RCC 7860 (cell line): ENCODE measurements around the gene BICRAL.
A peak's percentile ranks its signal among the peaks of the same experiment; 100 is the strongest.
"Not testable (repeated sequence)": the region's sequence is repeated elsewhere in the genome, so short reads cannot be mapped to it uniquely, and the experiment has no call there.

ENCODE experiments used
- DNase-seq: peaks from one replicate; pipeline ENCODE4 v3.0.0-alpha.2; 2015; ENCODE audit warnings: low spot score
- FAIRE-seq: peaks from 2 replicates; lab custom pipeline; 2012; peaks lifted over from hg19 to GRCh38; lab: Jason Lieb, UNC

BICRAL gene

GRCh38 chr6:42764911-42765648 is 16.8 kb upstream of the BICRAL start:
- FAIRE-seq (no peak), DNase-seq (no peak)

GRCh38 chr6:42766163-42766670 is 15.6 kb upstream of the BICRAL start:
- DNase-seq: peak; percentile 86
- peak; percentile 73 for FAIRE-seq

GRCh38 chr6:42769051-42769450 is 12.8 kb upstream of the BICRAL start:
- FAIRE-seq: no peak
- DNase-seq: no peak

- no peak for FAIRE-seq
- DNase-seq: no peak
These were observed 12.0 kb upstream of the BICRAL start for GRCh38 chr6:42769836-42770235.

- FAIRE-seq (no peak), DNase-seq (no peak)
These were observed 10.1 kb upstream of the BICRAL start for GRCh38 chr6:42771741-42772100.

GRCh38 chr6:42774201-42774600 is 7.7 kb upstream of the BICRAL start:
- FAIRE-seq (no peak), DNase-seq (no peak)

- not testable (repeated sequence) for FAIRE-seq, DNase-seq
These were observed 6.9 kb upstream of the BICRAL start for GRCh38 chr6:42774821-42775487.

GRCh38 chr6:42777126-42777822 is 4.6 kb upstream of the BICRAL start:
- FAIRE-seq (peak; percentile 94), DNase-seq (peak; percentile 78)

GRCh38 chr6:42778122-42778521 is 3.7 kb upstream of the BICRAL start:
- DNase-seq (no peak), FAIRE-seq (no peak)

GRCh38 chr6:42779521-42779920 is 2.3 kb upstream of the BICRAL start:
- DNase-seq (no peak), FAIRE-seq (no peak)

GRCh38 chr6:42781546-42781795 is 381 bp upstream of the BICRAL start:
- DNase-seq (no peak), FAIRE-seq (no peak)

- no peak for FAIRE-seq
- peak; percentile 79 for DNase-seq
These were observed 881 bp downstream of the BICRAL start for GRCh38 chr6:42782689-42783176.

- DNase-seq (no peak), FAIRE-seq (no peak)
These were observed 1.5 kb downstream of the BICRAL start for GRCh38 chr6:42783177-42783875.

- FAIRE-seq (no peak), DNase-seq (no peak)
These were observed 2.2 kb downstream of the BICRAL start for GRCh38 chr6:42783876-42784642.

- DNase-seq (no peak), FAIRE-seq (no peak)
These were observed 3.1 kb downstream of the BICRAL start for GRCh38 chr6:42784717-42785498.

GRCh38 chr6:42786525-42786985 is 4.7 kb downstream of the BICRAL start:
- no peak for FAIRE-seq
- no peak for DNase-seq

GRCh38 chr6:42787063-42787472 is 5.2 kb downstream of the BICRAL start:
- FAIRE-seq: no peak

GRCh38 chr6:42788671-42789070 is 6.8 kb downstream of the BICRAL start:
- no peak for DNase-seq
- FAIRE-seq: no peak

More at GRCh38 chr6:42787063-42787472, 5.2 kb downstream of the BICRAL start:
- DNase-seq: no peak

GRCh38 chr6:42790549-42791181 is 8.8 kb downstream of the BICRAL start:
- no peak for FAIRE-seq
- no peak for DNase-seq
